Measurements from ENCODE around the gene AQR. TPM values are rescaled to one million over a fixed set of nuclear protein-coding genes. Genes with fewer than 3 reads are reported as not detected.
"Not testable (repeated sequence)": the region's sequence is repeated elsewhere in the genome, so short reads cannot be mapped to it uniquely, and the experiment has no call there.

Gene AQR
- total RNA-seq, 1 experiment from 2014 or later = 26.1 TPM

GRCh38 chr15:34933432-34933975 lies 36.0 kb downstream of the AQR start:
- Histone ChIP-seq H3K79me2 (ENCODE audit: low read length) (no peaks in the 10 kb centered on the region), H3K4me1 (ENCODE audit: insufficient read depth, low read length) (no peaks in the 10 kb centered on the region), H3K27me3 (ENCODE audit: low read length) (no peaks in the 10 kb centered on the region), H3F3A (ENCODE audit: low read length, unreplicated experiment) (no peaks in the 10 kb centered on the region), H3K9me2 (replicated peaks; ENCODE audit: low read length) (no peaks in the 10 kb centered on the region), H3K36me3 (ENCODE audit: low read depth, low read length) (peaks cover 49% of the 10 kb centered on the region), H3K9ac (ENCODE audit: low read length) (no peak overlapping the region), H4K20me1 (ENCODE audit: low read length) (no peaks in the 10 kb centered on the region), H3K4me2 (ENCODE audit: low read length) (no peak overlapping the region), H3K4me3 (ENCODE audit: low read length) (no peak overlapping the region), H3K9me3 (ENCODE audit: low read length) (no peaks in the 10 kb centered on the region), H3K27ac (ENCODE audit: low read length) (no peak overlapping the region), H2AFZ (ENCODE audit: low read length) (no peak overlapping the region)
- TF ChIP-seq CTCF (conservative IDR thresholded peaks at IDR 0.05; ENCODE audit: low read depth, low read length) = no peak
- TF ChIP-seq EZH2phosphoT487 (IDR thresholded peaks at IDR 0.05; ENCODE audit: borderline replicate concordance, low read length) = no peak
- no peak for TF ChIP-seq EZH2 (IDR thresholded peaks at IDR 0.05; ENCODE audit: low read length, unreplicated experiment)
- DNase-seq (no peak), ATAC-seq (no peak)
- no TSS peak for BruUV-seq (replicated peaks)
- intact Hi-C loops (cut with micrococcal nuclease) = no loop called here
- POLR2A ChIA-PET (ENCODE audit: unreplicated experiment) = no interaction called here
- CTCF ChIA-PET = no interaction called here

GRCh38 chr15:34928349-34928748 lies 41.2 kb downstream of the AQR start:
- H3K9me2 ChIP-seq (replicated peaks; ENCODE audit: low read length); POLR2A ChIA-PET (ENCODE audit: unreplicated experiment); intact Hi-C loops (cut with micrococcal nuclease); DNase-seq; H3K4me1 ChIP-seq (ENCODE audit: insufficient read depth, low read length); H3K4me2 ChIP-seq (ENCODE audit: low read length); H3K27ac ChIP-seq (ENCODE audit: low read length); H3K9ac ChIP-seq (ENCODE audit: low read length); H4K20me1 ChIP-seq (ENCODE audit: low read length); CTCF ChIA-PET; H3K79me2 ChIP-seq (ENCODE audit: low read length); H3K27me3 ChIP-seq (ENCODE audit: low read length); H2AFZ ChIP-seq (ENCODE audit: low read length); H3F3A ChIP-seq (ENCODE audit: low read length, unreplicated experiment); H3K9me3 ChIP-seq (ENCODE audit: low read length); ATAC-seq; H3K4me3 ChIP-seq (ENCODE audit: low read length): not testable (repeated sequence)
- BruUV-seq (replicated peaks) = TSS peak; percentile 18
- peaks cover 50% of the 10 kb centered on the region for H3K36me3 ChIP-seq (ENCODE audit: low read depth, low read length)

GRCh38 chr15:34927726-34928125 lies 41.8 kb downstream of the AQR start:
- no peak overlapping the region for H3K4me2 ChIP-seq (ENCODE audit: low read length)
- H3K4me3 ChIP-seq (ENCODE audit: low read length) = no peak overlapping the region
- H3F3A ChIP-seq (ENCODE audit: low read length, unreplicated experiment) = no peaks in the 10 kb centered on the region
- no peaks in the 10 kb centered on the region for H4K20me1 ChIP-seq (ENCODE audit: low read length)
- POLR2A ChIA-PET (ENCODE audit: unreplicated experiment) = no interaction called here
- no peak overlapping the region for H3K9ac ChIP-seq (ENCODE audit: low read length)
- H2AFZ ChIP-seq (ENCODE audit: low read length) = no peak overlapping the region
- BruUV-seq (replicated peaks) = no TSS peak
- H3K27ac ChIP-seq (ENCODE audit: low read length) = peak overlapping the region; percentile 44
- no peaks in the 10 kb centered on the region for H3K27me3 ChIP-seq (ENCODE audit: low read length)
- ATAC-seq = peak; percentile 59
- peaks cover 50% of the 10 kb centered on the region for H3K36me3 ChIP-seq (ENCODE audit: low read depth, low read length)
- TF ChIP-seq EZH2phosphoT487 (IDR thresholded peaks at IDR 0.05; ENCODE audit: borderline replicate concordance, low read length) = no peak
- no peak for TF ChIP-seq CTCF (conservative IDR thresholded peaks at IDR 0.05; ENCODE audit: low read depth, low read length)
- no peak for TF ChIP-seq EZH2 (IDR thresholded peaks at IDR 0.05; ENCODE audit: low read length, unreplicated experiment)
- intact Hi-C loops (cut with micrococcal nuclease) = no loop called here
- CTCF ChIA-PET = no interaction called here
- peaks cover 7% of the 10 kb centered on the region; the same call in 1 of the 2 replicates for H3K4me1 ChIP-seq (ENCODE audit: insufficient read depth, low read length)
- no peaks in the 10 kb centered on the region for H3K79me2 ChIP-seq (ENCODE audit: low read length)
- H3K9me2 ChIP-seq (replicated peaks; ENCODE audit: low read length) = no peaks in the 10 kb centered on the region
- H3K9me3 ChIP-seq (ENCODE audit: low read length) = no peaks in the 10 kb centered on the region
- peak; percentile 60 for DNase-seq

Data from PC-3 (cell line).